CD14-positive monocyte (primary cell): ENCODE measurements around the gene FIGLA. TPM values are rescaled to one million over a fixed set of nuclear protein-coding genes. Genes with fewer than 3 reads are reported as not detected.

Source experiments
- DNase-seq, 3 donors: peaks; one replicate each; pipeline ENCODE4 v3.0.0-alpha.2; 2011 to 2022
- H2AFZ ChIP-seq: 2 replicates; pipeline ENCODE4 v1.6.0; 2012; ENCODE audit warnings: mild to moderate bottlenecking, low read depth, low read length, inconsistent platforms; ENCODE audit not compliant: insufficient read depth, poor library complexity, severe bottlenecking
- H3K27ac ChIP-seq, 2 donors: 1 replicate in 1 of 2; 2 replicates in 1 of 2; pipeline ENCODE4 v1.5.1; 2012 to 2013; ENCODE audit warnings: low read length in 2 of 2, control low read depth in 1 of 2, inconsistent platforms in 1 of 2, low read depth in 1 of 2, mild to moderate bottlenecking in 1 of 2
- H3K27me3 ChIP-seq, 2 donors: one replicate each; pipeline versions ENCODE4 v1.6.0 to v1.6.1; 2011 to 2013; ENCODE audit warnings: low read length in 2 of 2; ENCODE audit not compliant: control insufficient read depth in 2 of 2, insufficient read depth in 2 of 2
- H3K36me3 ChIP-seq, 2 donors: replicated peaks in 1 of 2; 1 replicate in 1 of 2; 2 replicates in 1 of 2; pipeline versions ENCODE4 v1.5.1 to v1.6.1; 2012 to 2013; ENCODE audit warnings: low read length in 2 of 2, control low read depth in 1 of 2, inconsistent platforms in 1 of 2, mild to moderate bottlenecking in 1 of 2; ENCODE audit not compliant: insufficient read depth in 2 of 2, control insufficient read depth in 1 of 2
- H3K4me1 ChIP-seq, 2 donors: 1 replicate in 1 of 2; 2 replicates in 1 of 2; pipeline versions ENCODE4 v1.5.1 to v1.6.1; 2012 to 2013; ENCODE audit warnings: low read length in 2 of 2, control low read depth in 1 of 2, inconsistent platforms in 1 of 2, mild to moderate bottlenecking in 1 of 2, moderate library complexity in 1 of 2; ENCODE audit not compliant: insufficient read depth in 2 of 2, control insufficient read depth in 1 of 2
- H3K4me2 ChIP-seq: replicated peaks from 2 replicates; pipeline ENCODE3; 2012; ENCODE audit warnings: low read length, moderate library complexity, mild to moderate bottlenecking; ENCODE audit not compliant: poor library complexity, severe bottlenecking; ENCODE audit errors: extremely low read depth
- H3K4me3 ChIP-seq, 3 experiments: fragments of 200-600 bp in 1 of 3; sonication (generic) in 1 of 3; replicated peaks in 1 of 3; 1 replicate in 2 of 3; 2 replicates in 1 of 3; pipeline ENCODE4 v1.5.1; 2011 to 2013; ENCODE audit warnings: low read length in 3 of 3, mild to moderate bottlenecking in 3 of 3, control low read depth in 2 of 3, low read depth in 2 of 3, inconsistent platforms in 1 of 3, moderate library complexity in 1 of 3
- H3K79me2 ChIP-seq: 2 replicates; pipeline ENCODE4 v1.6.0; 2012; ENCODE audit warnings: mild to moderate bottlenecking, control low read depth, inconsistent platforms, low read length, moderate library complexity; ENCODE audit not compliant: insufficient read depth
- H3K9ac ChIP-seq: 2 replicates; pipeline ENCODE4 v1.6.0; 2017; ENCODE audit warnings: low read length, mild to moderate bottlenecking; ENCODE audit not compliant: insufficient read depth, poor library complexity, severe bottlenecking
- H3K9me3 ChIP-seq, 2 donors: replicated peaks in 1 of 2; 1 replicate in 1 of 2; 2 replicates in 1 of 2; pipeline versions ENCODE4 v1.5.1 to v1.6.1; 2012 to 2013; ENCODE audit warnings: low read length in 2 of 2, control low read depth in 1 of 2; ENCODE audit not compliant: control insufficient read depth in 1 of 2, insufficient read depth in 1 of 2
- H4K20me1 ChIP-seq: 2 replicates; pipeline ENCODE4 v1.6.0; 2012; ENCODE audit warnings: mild to moderate bottlenecking, low read length, control low read depth, moderate library complexity; ENCODE audit not compliant: insufficient read depth
- H3K27ac Mint-ChIP-seq, 7 donors: one replicate each; pipeline ENCODE4 v1.8.0; 2020; ENCODE audit warnings: mild to moderate bottlenecking in 7 of 7, mixed read lengths in 7 of 7, moderate library complexity in 6 of 7, inconsistent platforms in 2 of 7
- H3K27me3 Mint-ChIP-seq, 3 donors: one replicate each; pipeline ENCODE4 v1.8.0; 2021 to 2022; ENCODE audit warnings: low read depth in 3 of 3, mild to moderate bottlenecking in 3 of 3, mixed read lengths in 3 of 3, moderate library complexity in 3 of 3, inconsistent platforms in 1 of 3
- H3K36me3 Mint-ChIP-seq, 2 donors: one replicate each; pipeline ENCODE4 v1.8.0; 2020; ENCODE audit warnings: mixed read lengths in 2 of 2, inconsistent platforms in 1 of 2, mild to moderate bottlenecking in 1 of 2
- H3K4me1 Mint-ChIP-seq: one replicate; pipeline ENCODE4 v1.8.0; 2020; ENCODE audit warnings: mild to moderate bottlenecking, mixed read lengths
- H3K4me3 Mint-ChIP-seq, 2 donors: one replicate each; pipeline ENCODE4 v1.8.0; 2020; ENCODE audit warnings: mild to moderate bottlenecking in 2 of 2, mixed read lengths in 2 of 2, moderate library complexity in 1 of 2
- H3K9me3 Mint-ChIP-seq, 7 donors: one replicate each; pipeline ENCODE4 v1.8.0; 2020 to 2022; ENCODE audit warnings: mixed read lengths in 7 of 7, mild to moderate bottlenecking in 6 of 7, moderate library complexity in 6 of 7, inconsistent platforms in 2 of 7
- CTCF ChIP-seq: fragments of 200-600 bp; IDR thresholded peaks from one replicate; pipeline ENCODE4 v1.8.0; 2022; ENCODE audit warnings: antibody characterized with exemption, mild to moderate bottlenecking
- WGBS: methylation state at CpG from one replicate; pipeline ENCODE4 v1.1.5; 2013; ENCODE audit warnings: missing lambda C conversion rate; ENCODE audit not compliant: insufficient coverage; 5-methylcytosine and 5-hydroxymethylcytosine counted together
- intact Hi-C, 2 donors: fragments of 100-400 bp; cut with micrococcal nuclease; formaldehyde crosslinking; loops; one replicate each; pipeline versions ENCODE4 v1.15.0 to v1.15.1; 2023
- polyA plus RNA-seq, 3 donors: library from polyadenylated mRNA; depleted of rRNA in 1 of 3; unstranded in 2 of 3; stranded (reverse) in 1 of 3; fragments of 300-500 nt in 2 of 3; fragments of >200 nt in 1 of 3; fragmentation: Illumina TruSeq in 2 of 3; gene quantifications; 1 replicate in 2 of 3; 2 replicates in 1 of 3; pipeline ENCODE4 v1.2.3, GENCODE V29; 2012 to 2021

FIGLA gene
- polyA plus RNA-seq, 3 donors = 0.13 TPM; not detected in 2

DNA sequence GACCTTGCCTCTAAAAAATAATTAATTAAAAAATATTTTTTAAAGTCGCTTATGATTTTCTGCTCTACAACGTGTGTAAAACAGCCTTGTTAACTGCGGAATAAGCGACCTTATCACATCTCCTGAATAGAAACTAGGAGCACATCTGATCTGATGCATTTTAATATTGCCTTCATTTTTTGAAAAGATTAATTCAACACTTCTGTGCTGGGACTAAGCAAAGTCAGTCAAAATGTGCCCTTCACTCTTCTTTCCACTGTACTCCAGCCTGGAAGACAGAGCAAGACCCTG, 17.3 kb upstream of the FIGLA start:
- Histone ChIP-seq H2AFZ (no peak overlapping the region), H4K20me1 (no peaks in the 10 kb centered on the region), H3K4me1 (no peaks in the 10 kb centered on the region), H3K4me3 (no peak overlapping the region), H3K9me3 (no peaks in the 10 kb centered on the region), H3K79me2 (no peaks in the 10 kb centered on the region), H3K9ac (no peak overlapping the region), H3K27me3 (no peaks in the 10 kb centered on the region), H3K4me2 (no peak overlapping the region), H3K27ac (no peak overlapping the region), H3K36me3 (no peaks in the 10 kb centered on the region)
- WGBS = 97% methylated on average over 4 of the region's 4 CpGs
- no peak overlapping the region for H3K4me3 Mint-ChIP-seq
- H3K4me1 Mint-ChIP-seq = peaks cover 3% of the 10 kb centered on the region
- peaks cover 6 to 14% (median 10%) of the 10 kb centered on the region in 3 donors for H3K27me3 Mint-ChIP-seq
- TF ChIP-seq CTCF = no peak
- DNase-seq = no peak
- H3K36me3 Mint-ChIP-seq = no peaks in the 10 kb centered on the region
- H3K9me3 Mint-ChIP-seq = peaks cover 0 to 8% (median 6%) of the 10 kb centered on the region in 7 donors
- intact Hi-C loops = no loop called here
- no peak overlapping the region for H3K27ac Mint-ChIP-seq

GRCh38 chr2:70807102-70807827, 16.8 kb upstream of the FIGLA start:
- no peak overlapping the region for H2AFZ ChIP-seq
- intact Hi-C loops = no loop called here
- no peaks in the 10 kb centered on the region for H3K79me2 ChIP-seq
- no peaks in the 10 kb centered on the region for H3K4me1 ChIP-seq
- no peaks in the 10 kb centered on the region for H3K36me3 ChIP-seq
- peaks cover 7 to 15% (median 10%) of the 10 kb centered on the region in 3 donors for H3K27me3 Mint-ChIP-seq
- DNase-seq = no peak
- no peaks in the 10 kb centered on the region for H3K36me3 Mint-ChIP-seq
- peak overlapping the region in 1 of 2 donors; percentile 6 for H3K4me3 Mint-ChIP-seq
- no peak overlapping the region for H3K27ac Mint-ChIP-seq
- no peaks in the 10 kb centered on the region for H3K27me3 ChIP-seq
- H3K9me3 Mint-ChIP-seq = peaks cover 0 to 8% (median 6%) of the 10 kb centered on the region in 7 donors
- no peak overlapping the region for H3K27ac ChIP-seq
- H3K9ac ChIP-seq = no peak overlapping the region
- no peak overlapping the region for H3K4me3 ChIP-seq
- no peak overlapping the region for H3K4me2 ChIP-seq
- 100% methylated on average over 3 of the region's 6 CpGs for whole genome bisulfite sequencing
- no peak for TF ChIP-seq CTCF
- peaks cover 3% of the 10 kb centered on the region for H3K4me1 Mint-ChIP-seq
- no peaks in the 10 kb centered on the region for H4K20me1 ChIP-seq
- no peaks in the 10 kb centered on the region for H3K9me3 ChIP-seq
